ENCODE data around the gene SMIM38. TPM values are rescaled to one million over a fixed set of nuclear protein-coding genes. Genes with fewer than 3 reads are reported as not detected.

Gene SMIM38
- total and polyA plus RNA-seq, 2 experiments from 2014 or later, result 0.38 TPM; not detected in 1

- TF ChIP-seq ZNF462 (CRISPR knock-in tag; IDR thresholded peaks at IDR 0.05) (no peak), POLR2AphosphoS5 (IDR thresholded peaks at IDR 0.05; ENCODE audit: low read depth) (no peak), CREB1 (CRISPR knock-in tag; IDR thresholded peaks at IDR 0.05; ENCODE audit: low read depth) (no peak), REST (IDR thresholded peaks at IDR 0.05; ENCODE audit: unreplicated experiment) (no peak), ZNF331 (CRISPR knock-in tag; IDR thresholded peaks at IDR 0.05; ENCODE audit: low read depth) (no peak), NANOG (IDR thresholded peaks at IDR 0.05; ENCODE audit: borderline replicate concordance) (no peak), ETS1 (IDR thresholded peaks at IDR 0.05) (no peak)
Measured at GRCh38 chr11:69204246-69204940, 48.7 kb downstream of the SMIM38 start (continued).

Data from GM23338 (cell line).